H1 (cell line): ENCODE measurements around the gene LIPA. TPM values are rescaled to one million over a fixed set of nuclear protein-coding genes. Genes with fewer than 3 reads are reported as not detected.

Experiments
- CTCF ChIA-PET: fragments of 300-600 bp; sonication (Branson Sonifier 250); formaldehyde crosslinking; loops from one replicate; lab custom pipeline; 2021; ENCODE audit not compliant: partially characterized antibody; lab: Charles Lee
- POLR2A ChIA-PET: fragments of 300-600 bp; sonication (Branson Sonifier 250); formaldehyde crosslinking; loops from one replicate; lab custom pipeline; 2021; ENCODE audit warnings: inconsistent platforms; ENCODE audit not compliant: partially characterized antibody; lab: Charles Lee
- DNase-seq, 2 experiments: peaks; one replicate each; pipeline versions ENCODE4 v3.0.0 to v3.0.0-alpha.2; 2010 to 2022; ENCODE audit warnings: low spot score in 2 of 2, low read depth in 1 of 2, mixed read lengths in 1 of 2
- FAIRE-seq: peaks from 2 replicates; lab custom pipeline; 2011; peaks lifted over from hg19 to GRCh38; lab: Jason Lieb, UNC
- H2AFZ ChIP-seq: 2 replicates; pipeline ENCODE4 v1.8.1; 2012; ENCODE audit warnings: low read length, inconsistent platforms
- H2AK5ac ChIP-seq: 2 replicates; pipeline ENCODE4 v1.6.1; 2013; ENCODE audit warnings: low read depth, low read length
- H2BK120ac ChIP-seq: replicated peaks from 2 replicates; pipeline ENCODE3; 2013; ENCODE audit warnings: low read depth, low read length, inconsistent platforms
- H2BK12ac ChIP-seq: 2 replicates; pipeline ENCODE4 v1.6.1; 2013; ENCODE audit warnings: low read depth, low read length
- H2BK15ac ChIP-seq: 2 replicates; pipeline ENCODE4 v1.6.1; 2013; ENCODE audit warnings: low read length
- H2BK20ac ChIP-seq: 2 replicates; pipeline ENCODE4 v1.6.1; 2013; ENCODE audit warnings: low read length
- H2BK5ac ChIP-seq: 2 replicates; pipeline ENCODE4 v1.6.1; 2013; ENCODE audit warnings: low read depth, low read length
- H3K14ac ChIP-seq: 2 replicates; pipeline ENCODE4 v1.6.1; 2013; ENCODE audit warnings: inconsistent platforms; ENCODE audit not compliant: insufficient read length
- H3K18ac ChIP-seq: 2 replicates; pipeline ENCODE4 v1.6.1; 2013; ENCODE audit warnings: low read length; ENCODE audit errors: extremely low read depth
- H3K23ac ChIP-seq: 2 replicates; pipeline ENCODE4 v1.6.1; 2013; ENCODE audit warnings: inconsistent platforms; ENCODE audit not compliant: insufficient read length
- H3K23me2 ChIP-seq: 2 replicates; pipeline ENCODE4 v1.6.1; 2013; ENCODE audit warnings: low read depth, low read length
- H3K27ac ChIP-seq: 2 replicates; pipeline ENCODE4 v1.6.1; 2011; ENCODE audit warnings: low read depth, low read length, inconsistent platforms
- H3K27me3 ChIP-seq, 4 experiments: replicated peaks in 1 of 4; 1 replicate in 1 of 4; 2 replicates in 3 of 4; pipeline versions ENCODE4 v1.6.1 to v1.8.1; 2011 to 2013; ENCODE audit warnings: low read length in 3 of 4, mild to moderate bottlenecking in 3 of 4, inconsistent platforms in 2 of 4, mixed read lengths in 2 of 4, moderate library complexity in 1 of 4; ENCODE audit not compliant: control insufficient read depth in 3 of 4, insufficient read depth in 3 of 4; ENCODE audit errors: extremely low read depth in 1 of 4
- H3K36me3 ChIP-seq, 4 experiments: 2 replicates each; pipeline versions ENCODE4 v1.6.1 to v1.8.1; 2011 to 2013; ENCODE audit warnings: mild to moderate bottlenecking in 4 of 4, low read length in 3 of 4, moderate library complexity in 2 of 4, control low read depth in 1 of 4, inconsistent platforms in 1 of 4; ENCODE audit not compliant: insufficient read depth in 4 of 4, control insufficient read depth in 2 of 4
- H3K4ac ChIP-seq: replicated peaks from 2 replicates; pipeline ENCODE3; 2013; ENCODE audit warnings: low read length, low read depth, mixed read lengths, inconsistent platforms; ENCODE audit not compliant: insufficient read length
- H3K4me1 ChIP-seq, 4 experiments: replicated peaks in 1 of 4; 1 replicate in 1 of 4; 2 replicates in 3 of 4; pipeline versions ENCODE4 v1.6.1 to v1.8.1; 2011 to 2013; ENCODE audit warnings: low read length in 3 of 4, inconsistent platforms in 2 of 4, mixed read lengths in 1 of 4; ENCODE audit not compliant: insufficient read depth in 4 of 4, control insufficient read depth in 3 of 4
- H3K4me2 ChIP-seq, 2 experiments: 2 replicates each; pipeline versions ENCODE4 v1.6.1 to v1.8.1; 2011 to 2013; ENCODE audit warnings: low read depth in 2 of 2, low read length in 2 of 2, control low read depth in 1 of 2, inconsistent platforms in 1 of 2, mild to moderate bottlenecking in 1 of 2; ENCODE audit not compliant: insufficient read depth in 1 of 2
- H3K4me3 ChIP-seq, 4 experiments: fragments of 200-600, 300-600 bp in 1 of 4; sonication (generic), shearing (Covaris generic), sonication (Bioruptor Twin) in 1 of 4; 2 replicates each; pipeline versions ENCODE4 v1.5.1 to v1.8.1; 2011 to 2016; ENCODE audit warnings: low read length in 4 of 4, low read depth in 3 of 4, control low read depth in 2 of 4, inconsistent platforms in 2 of 4, mild to moderate bottlenecking in 2 of 4, mixed read lengths in 1 of 4, moderate library complexity in 1 of 4; ENCODE audit not compliant: insufficient read depth in 2 of 4; ENCODE audit errors: extremely low read depth in 1 of 4
- H3K56ac ChIP-seq: replicated peaks from 2 replicates; pipeline ENCODE3; 2013; ENCODE audit warnings: low read depth, mild to moderate bottlenecking, mixed read lengths, low read length, inconsistent platforms; ENCODE audit not compliant: insufficient read length
- H3K79me1 ChIP-seq: 2 replicates; pipeline ENCODE4 v1.6.1; 2013; ENCODE audit warnings: low read depth, low read length, control low read depth
- H3K79me2 ChIP-seq, 2 experiments: 2 replicates each; pipeline versions ENCODE4 v1.6.1 to v1.8.1; 2012 to 2013; ENCODE audit warnings: low read length in 2 of 2, mild to moderate bottlenecking in 2 of 2, inconsistent platforms in 1 of 2; ENCODE audit not compliant: insufficient read depth in 2 of 2, control insufficient read depth in 1 of 2
- H3K9ac ChIP-seq, 4 experiments: replicated peaks in 1 of 4; 1 replicate in 1 of 4; 2 replicates in 3 of 4; pipeline versions ENCODE4 v1.6.1 to v1.8.1; 2011 to 2013; ENCODE audit warnings: low read depth in 3 of 4, low read length in 3 of 4, control low read depth in 2 of 4, mild to moderate bottlenecking in 2 of 4, moderate library complexity in 2 of 4, inconsistent platforms in 1 of 4; ENCODE audit errors: extremely low read depth in 1 of 4
- H3K9me3 ChIP-seq, 2 experiments: 2 replicates each; pipeline versions ENCODE4 v1.6.1 to v1.8.1; 2012 to 2013; ENCODE audit warnings: mild to moderate bottlenecking in 2 of 2, moderate library complexity in 2 of 2, control low read depth in 1 of 2, inconsistent platforms in 1 of 2, low read depth in 1 of 2, low read length in 1 of 2, mixed read lengths in 1 of 2; ENCODE audit not compliant: insufficient read depth in 2 of 2
- H4K20me1 ChIP-seq, 2 experiments: replicated peaks in 1 of 2; 2 replicates each; pipeline versions ENCODE3 to v1.8.1; 2011 to 2013; ENCODE audit warnings: inconsistent platforms in 2 of 2, low read length in 2 of 2, mild to moderate bottlenecking in 1 of 2; ENCODE audit not compliant: insufficient read depth in 2 of 2, control insufficient read depth in 1 of 2
- H4K5ac ChIP-seq: 2 replicates; pipeline ENCODE4 v1.6.1; 2013; ENCODE audit warnings: low read length, low read depth, mixed read lengths, inconsistent platforms; ENCODE audit not compliant: insufficient read length
- H4K8ac ChIP-seq: 2 replicates; pipeline ENCODE4 v1.8.0; 2013; ENCODE audit warnings: mild to moderate bottlenecking, moderate library complexity, low read length, inconsistent platforms; ENCODE audit not compliant: insufficient read depth; ENCODE audit errors: extremely low read depth
- H4K91ac ChIP-seq: replicated peaks from 2 replicates; pipeline ENCODE3; 2013; ENCODE audit warnings: low read length, mixed read lengths, inconsistent platforms; ENCODE audit not compliant: insufficient read length
- WGBS, 2 experiments: shearing (Covaris generic) in 1 of 2; methylation state at CpG; one replicate each; pipeline versions ENCODE4 v1.1.6 to v1.1.7; 2013 to 2015; ENCODE audit warnings: low lambda C conversion rate in 2 of 2, mixed read lengths in 2 of 2, inconsistent platforms in 1 of 2, low coverage in 1 of 2, missing lambda C conversion rate in 1 of 2; ENCODE audit not compliant: insufficient replicate concordance in 2 of 2, insufficient coverage in 1 of 2, insufficient read length in 1 of 2; ENCODE audit errors: extremely low coverage in 1 of 2, missing lambda C conversion rate in 1 of 2; 5-methylcytosine and 5-hydroxymethylcytosine counted together
- polyA plus RNA-seq, 7 experiments: library from polyadenylated mRNA; depleted of rRNA in 3 of 7; stranded (reverse) in 5 of 7; unstranded in 2 of 7; fragments of >200 nt in 5 of 7; fragments of 200-250 nt in 2 of 7; gene quantifications; 1 replicate in 5 of 7; 2 replicates in 1 of 7; 4 replicates in 1 of 7; pipeline versions ENCODE4 v1.2.1 to v1.2.3, GENCODE V29; 2011 to 2013; ENCODE audit warnings: missing spikeins in 2 of 7, mixed read lengths in 2 of 7
- total RNA-seq: library from RNA; stranded (reverse); fragmentation: NEBNext Ultra II Directional; extraction: Animal tissue kit (Norgen Biotek cat#: 25700); gene quantifications from 2 replicates; pipeline ENCODE4 v1.2.1, GENCODE V29; 2021

LIPA gene
- total and polyA plus RNA-seq, 2 of the 8 experiments (the other 6 are each of a cell fraction or from before 2014, with no cell fraction given) = 18.1 to 32.4 TPM

DNA sequence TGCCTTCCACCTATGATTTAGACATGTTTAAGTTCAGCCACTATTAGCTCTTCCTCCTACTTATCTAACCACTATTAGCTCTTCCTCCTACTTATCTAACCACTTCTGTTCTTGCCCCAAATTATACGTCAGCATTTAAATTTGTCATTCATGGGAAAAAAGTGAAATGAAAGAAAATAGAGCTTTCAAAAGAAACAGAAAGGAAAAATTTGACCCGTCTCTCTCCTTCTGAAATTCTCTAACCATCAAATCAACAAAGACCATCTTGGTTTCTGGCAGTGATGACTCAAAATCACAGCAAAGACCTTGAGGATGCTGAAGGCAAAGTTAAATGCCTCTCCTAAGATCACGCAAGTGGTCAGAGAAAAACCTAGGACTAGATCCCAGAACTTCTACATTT lies 2.6 kb downstream of the LIPA start:
- no peak overlapping the region for H4K5ac ChIP-seq
- no peaks in the 10 kb centered on the region for H4K20me1 ChIP-seq
- H4K91ac ChIP-seq = no peak overlapping the region
- no peak overlapping the region for H2BK15ac ChIP-seq
- H3K4ac ChIP-seq = no peak overlapping the region
- ChIA-PET CTCF (interaction anchor here (0.6 to 1.1 kb wide), 5 partner anchors 12 to 295 kb away, joined by 3 read pairs; no protein-coding TSS in a partner anchor), POLR2A (no interaction called here)
- no peak overlapping the region for H3K56ac ChIP-seq
- H2AFZ ChIP-seq = no peak overlapping the region
- H3K9ac ChIP-seq = no peak overlapping the region
- no peak overlapping the region for H2AK5ac ChIP-seq
- H3K9me3 ChIP-seq = peaks cover 5 to 12% of the 10 kb centered on the region in 2 experiments
- peaks cover 0 to 6% (median 1%) of the 10 kb centered on the region in 4 experiments; a peak in 4 of 7 replicates for H3K4me1 ChIP-seq
- no peak overlapping the region for H3K4me3 ChIP-seq
- DNase-seq = no peak
- H3K27ac ChIP-seq = no peak overlapping the region
- H3K14ac ChIP-seq = no peak overlapping the region
- no peak overlapping the region for H2BK20ac ChIP-seq
- no peak overlapping the region for H4K8ac ChIP-seq
- 70% methylated on average over 3 of the region's 3 CpGs; no CpG with 5 or more reads in 1 of the 2 experiments for WGBS, 2 experiments
- no peak overlapping the region for H2BK5ac ChIP-seq
- H3K36me3 ChIP-seq = no peaks in the 10 kb centered on the region
- H3K27me3 ChIP-seq = no peaks in the 10 kb centered on the region; a peak in 1 of 7 replicates
- peaks cover 5% of the 10 kb centered on the region; the same call in 1 of the 2 replicates for H3K23me2 ChIP-seq
- no peak overlapping the region for H2BK120ac ChIP-seq
- H3K18ac ChIP-seq = no peak overlapping the region
- H2BK12ac ChIP-seq = no peak overlapping the region
- no peaks in the 10 kb centered on the region; the same call in 1 of the 2 replicates for H3K79me1 ChIP-seq
- H3K79me2 ChIP-seq = no peaks in the 10 kb centered on the region
- FAIRE-seq = no peak
- H3K4me2 ChIP-seq = no peak overlapping the region
- H3K23ac ChIP-seq = no peak overlapping the region
